Osteoblast (primary cell): ENCODE measurements around the gene SGPP2. TPM values are rescaled to one million over a fixed set of nuclear protein-coding genes. Genes with fewer than 3 reads are reported as not detected.
"Not testable (repeated sequence)": the region's sequence is repeated elsewhere in the genome, so short reads cannot be mapped to it uniquely, and the experiment has no call there.

Experiments used
- DNase-seq: peaks from one replicate; pipeline ENCODE4 v3.0.0; 2011; ENCODE audit warnings: low spot score, mixed read lengths; ENCODE audit not compliant: insufficient read length; ENCODE audit errors: missing footprints
- H2AFZ ChIP-seq: 2 replicates; pipeline ENCODE4 v1.6.0; 2011; ENCODE audit warnings: mild to moderate bottlenecking, low read length
- H3K27ac ChIP-seq: 2 replicates; pipeline ENCODE4 v1.5.1; 2011; ENCODE audit warnings: mild to moderate bottlenecking, low read depth, low read length, moderate library complexity
- H3K27me3 ChIP-seq: 2 replicates; pipeline ENCODE4 v1.6.0; 2012; ENCODE audit warnings: mild to moderate bottlenecking, control low read depth, inconsistent platforms, low read length, moderate library complexity; ENCODE audit not compliant: insufficient read depth
- H3K36me3 ChIP-seq: 2 replicates; pipeline ENCODE4 v1.5.1; 2011; ENCODE audit warnings: mild to moderate bottlenecking, low read length, control low read depth, moderate library complexity; ENCODE audit not compliant: insufficient read depth
- H3K4me1 ChIP-seq: 2 replicates; pipeline ENCODE4 v1.5.1; 2011; ENCODE audit warnings: mild to moderate bottlenecking, low read length, control low read depth, moderate library complexity; ENCODE audit not compliant: insufficient read depth
- H3K4me2 ChIP-seq: 2 replicates; pipeline ENCODE4 v1.6.0; 2011; ENCODE audit warnings: mild to moderate bottlenecking, low read length; ENCODE audit not compliant: insufficient read depth
- H3K4me3 ChIP-seq: fragments of 200-600 bp; sonication (generic); 3 replicates; pipeline ENCODE4 v1.5.1; 2012; ENCODE audit warnings: mild to moderate bottlenecking, low read length, inconsistent platforms; ENCODE audit not compliant: insufficient read depth
- H3K79me2 ChIP-seq: 2 replicates; pipeline ENCODE4 v1.6.0; 2012; ENCODE audit warnings: mild to moderate bottlenecking, low read length, control low read depth, inconsistent platforms; ENCODE audit not compliant: insufficient read depth
- H3K9me3 ChIP-seq: 2 replicates; pipeline ENCODE4 v1.5.1; 2011; ENCODE audit warnings: low read depth, low read length, control low read depth
- H4K20me1 ChIP-seq: 2 replicates; pipeline ENCODE4 v1.6.0; 2012; ENCODE audit warnings: mild to moderate bottlenecking, low read length, control low read depth; ENCODE audit not compliant: insufficient read depth
- total RNA-seq: library from RNA; depleted of rRNA; stranded (reverse); fragments of >200 nt; gene quantifications from 2 replicates; pipeline ENCODE4 v1.2.3, GENCODE V29; 2012
- TF ChIP-seq, protein P1 (sequence below): IDR thresholded peaks from 2 replicates; pipeline ENCODE4 v1.5.1; 2011; ENCODE audit warnings: mild to moderate bottlenecking, low read depth, low read length, moderate library complexity; ENCODE audit errors: extremely low read depth

The SGPP2 gene
- total RNA-seq, 1 donor: not detected

DNA sequence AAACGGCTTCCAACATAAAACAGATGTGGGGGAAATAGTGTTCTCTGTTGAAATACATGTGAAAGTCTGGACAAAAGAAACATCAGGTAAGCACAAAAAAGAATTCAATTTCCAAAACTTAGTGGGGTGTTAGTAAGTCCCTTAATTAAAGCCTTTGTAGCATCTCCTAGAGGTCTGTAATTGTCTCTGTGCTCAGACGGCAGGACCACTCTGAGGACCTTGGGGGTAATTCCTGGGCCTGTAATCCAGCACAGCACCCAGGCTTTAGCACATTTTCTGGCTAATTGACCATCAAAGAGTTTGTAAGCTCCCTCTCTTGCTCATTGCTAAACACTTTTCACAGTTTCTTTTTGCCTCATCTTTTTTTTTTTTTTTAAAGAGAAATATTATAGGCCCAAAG is 151.3 kb downstream of the SGPP2 start:
- Histone ChIP-seq H3K27me3 (no peaks in the 10 kb centered on the region), H2AFZ (no peak overlapping the region), H4K20me1 (no peaks in the 10 kb centered on the region), H3K4me3 (no peak overlapping the region), H3K36me3 (peaks cover 10% of the 10 kb centered on the region), H3K4me2 (no peak overlapping the region), H3K79me2 (peaks cover 7% of the 10 kb centered on the region), H3K9me3 (no peaks in the 10 kb centered on the region), H3K27ac (no peak overlapping the region), H3K4me1 (peaks cover 23% of the 10 kb centered on the region)
- TF ChIP-seq, protein P1, sequence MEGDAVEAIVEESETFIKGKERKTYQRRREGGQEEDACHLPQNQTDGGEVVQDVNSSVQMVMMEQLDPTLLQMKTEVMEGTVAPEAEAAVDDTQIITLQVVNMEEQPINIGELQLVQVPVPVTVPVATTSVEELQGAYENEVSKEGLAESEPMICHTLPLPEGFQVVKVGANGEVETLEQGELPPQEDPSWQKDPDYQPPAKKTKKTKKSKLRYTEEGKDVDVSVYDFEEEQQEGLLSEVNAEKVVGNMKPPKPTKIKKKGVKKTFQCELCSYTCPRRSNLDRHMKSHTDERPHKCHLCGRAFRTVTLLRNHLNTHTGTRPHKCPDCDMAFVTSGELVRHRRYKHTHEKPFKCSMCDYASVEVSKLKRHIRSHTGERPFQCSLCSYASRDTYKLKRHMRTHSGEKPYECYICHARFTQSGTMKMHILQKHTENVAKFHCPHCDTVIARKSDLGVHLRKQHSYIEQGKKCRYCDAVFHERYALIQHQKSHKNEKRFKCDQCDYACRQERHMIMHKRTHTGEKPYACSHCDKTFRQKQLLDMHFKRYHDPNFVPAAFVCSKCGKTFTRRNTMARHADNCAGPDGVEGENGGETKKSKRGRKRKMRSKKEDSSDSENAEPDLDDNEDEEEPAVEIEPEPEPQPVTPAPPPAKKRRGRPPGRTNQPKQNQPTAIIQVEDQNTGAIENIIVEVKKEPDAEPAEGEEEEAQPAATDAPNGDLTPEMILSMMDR: no peak
- DNase-seq: no peak

DNA sequence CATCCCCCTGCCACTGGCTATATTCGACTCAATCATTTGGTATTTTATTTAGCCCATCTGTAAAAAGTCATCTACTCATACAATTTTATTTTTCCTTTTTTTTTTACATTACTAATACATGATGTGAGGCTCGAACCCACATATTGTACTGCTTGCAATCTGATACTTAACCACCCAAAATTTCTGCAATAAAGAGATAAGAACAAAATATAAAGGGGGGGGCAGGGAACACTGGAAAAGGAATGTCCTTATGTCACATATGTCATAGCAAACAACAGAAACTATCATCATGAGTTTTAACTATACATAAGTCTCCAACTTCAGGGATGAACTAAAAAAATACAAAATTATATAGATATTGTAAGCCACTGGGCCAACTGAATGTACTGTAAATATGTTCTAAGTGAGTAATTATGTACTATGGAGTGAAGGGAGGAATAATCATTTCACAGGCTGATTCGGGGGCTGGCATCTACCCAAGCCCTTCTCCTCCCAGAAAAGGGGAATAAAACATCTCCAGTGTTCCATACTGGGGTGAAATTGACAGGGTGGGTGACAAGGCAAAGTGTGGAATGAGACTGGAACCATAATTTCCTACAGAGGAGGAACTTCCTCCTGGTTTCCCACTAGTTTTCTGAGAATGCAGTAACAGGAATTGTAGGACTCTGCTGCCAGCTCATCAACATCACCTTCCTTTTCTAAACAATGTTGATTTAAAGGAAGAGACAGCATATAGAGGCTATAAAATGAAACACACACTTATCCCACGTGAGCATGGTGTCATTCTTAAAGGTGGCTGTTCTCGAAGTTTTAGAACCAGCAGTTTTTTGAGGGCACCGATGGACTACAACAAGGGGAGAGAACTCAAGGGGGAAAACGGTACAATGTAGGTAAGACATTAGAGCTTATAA is 152.1 kb downstream of the SGPP2 start:
- no peak overlapping the region for H3K4me3 ChIP-seq
- no peaks in the 10 kb centered on the region for H3K27me3 ChIP-seq
- DNase-seq: no peak
- H3K36me3 ChIP-seq: peaks cover 5% of the 10 kb centered on the region
- H4K20me1 ChIP-seq: no peaks in the 10 kb centered on the region
- H3K4me2 ChIP-seq: no peak overlapping the region
- no peaks in the 10 kb centered on the region for H3K9me3 ChIP-seq
- peaks cover 7% of the 10 kb centered on the region for H3K79me2 ChIP-seq
- TF ChIP-seq, protein P1: no peak
- H3K27ac ChIP-seq: no peak overlapping the region
- H3K4me1 ChIP-seq: peaks cover 22% of the 10 kb centered on the region
- peak overlapping the region; percentile 14 for H2AFZ ChIP-seq

DNA sequence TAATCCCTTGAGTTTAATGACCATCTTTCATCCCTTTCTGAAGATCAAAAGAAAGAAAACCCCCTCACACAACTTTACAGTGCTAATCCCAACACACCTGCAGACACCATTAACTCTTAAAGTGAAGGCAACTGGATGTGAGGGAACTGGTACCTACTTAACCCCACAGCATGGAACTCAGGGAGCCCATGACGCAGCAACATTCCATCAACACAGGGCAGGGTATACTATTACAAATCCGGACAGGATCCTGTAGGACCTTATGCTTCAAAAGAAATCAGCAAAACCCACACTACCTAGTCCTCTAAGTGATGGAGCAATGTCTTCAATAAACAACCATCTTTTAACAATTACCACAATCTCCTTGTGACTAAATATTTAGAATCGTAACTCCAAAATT is 153.0 kb downstream of the SGPP2 start:
- H3K36me3 ChIP-seq: no peaks in the 10 kb centered on the region
- no peak overlapping the region for H2AFZ ChIP-seq
- H3K9me3 ChIP-seq: no peaks in the 10 kb centered on the region
- H3K4me3 ChIP-seq: no peak overlapping the region
- no peaks in the 10 kb centered on the region for H3K27me3 ChIP-seq
- no peak for DNase-seq
- peaks cover 10% of the 10 kb centered on the region for H3K79me2 ChIP-seq
- H3K4me2 ChIP-seq: no peak overlapping the region
- H4K20me1 ChIP-seq: no peaks in the 10 kb centered on the region
- peaks cover 16% of the 10 kb centered on the region for H3K4me1 ChIP-seq
- H3K27ac ChIP-seq: no peak overlapping the region
- TF ChIP-seq, protein P1: no peak

DNA sequence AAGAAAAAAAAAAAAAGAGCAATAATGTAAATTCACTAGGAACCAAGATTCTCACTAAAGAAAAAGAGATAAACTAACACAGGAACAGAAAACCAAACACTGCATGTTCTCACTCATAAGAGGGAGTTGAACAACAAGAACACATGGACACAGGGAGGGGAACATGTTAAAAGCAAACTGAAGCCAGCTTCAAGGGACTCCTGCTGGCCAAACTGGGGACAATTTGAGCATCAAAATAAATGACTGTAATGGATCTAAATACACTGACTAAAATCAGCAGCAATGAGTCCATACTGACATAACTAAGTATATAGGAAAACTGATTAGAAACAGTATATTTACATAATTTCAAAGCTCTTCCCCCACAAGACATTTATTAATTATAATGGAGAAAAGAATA is 158.6 kb downstream of the SGPP2 start:
- no peak overlapping the region for H2AFZ ChIP-seq
- H3K27me3 ChIP-seq: no peaks in the 10 kb centered on the region
- no peaks in the 10 kb centered on the region for H4K20me1 ChIP-seq
- peak; percentile 22 for DNase-seq
- H3K27ac ChIP-seq: no peak overlapping the region
- H3K4me3 ChIP-seq: no peak overlapping the region
- H3K9me3 ChIP-seq: no peaks in the 10 kb centered on the region
- peaks cover 9% of the 10 kb centered on the region for H3K79me2 ChIP-seq
- H3K4me2 ChIP-seq: no peak overlapping the region
- TF ChIP-seq, protein P1: peak; percentile 32
- no peaks in the 10 kb centered on the region for H3K36me3 ChIP-seq
- H3K4me1 ChIP-seq: no peaks in the 10 kb centered on the region

DNA sequence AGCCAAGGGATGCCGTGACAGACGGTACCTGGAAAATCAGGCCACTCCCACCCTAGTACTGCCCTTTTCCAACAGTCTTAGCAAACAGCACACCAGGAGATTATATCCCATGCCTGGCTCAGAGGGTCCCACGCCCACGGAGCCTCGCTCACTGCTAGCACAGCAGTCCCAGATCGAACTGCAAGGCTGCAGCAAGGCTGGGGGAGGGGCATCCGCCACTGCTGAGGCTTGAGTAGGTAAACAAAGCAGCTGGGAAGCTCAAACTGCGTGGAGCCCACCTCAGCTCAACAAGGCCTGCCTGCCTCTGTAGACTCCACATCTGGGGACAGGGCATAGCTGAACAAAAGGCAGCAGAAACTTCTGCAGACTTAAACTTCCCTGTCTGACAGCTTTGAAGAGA is 160.2 kb downstream of the SGPP2 start:
- not testable (repeated sequence) for H3K4me3 ChIP-seq, H3K36me3 ChIP-seq, H3K27me3 ChIP-seq, H3K4me2 ChIP-seq, DNase-seq, H3K9me3 ChIP-seq, H3K4me1 ChIP-seq, H3K27ac ChIP-seq, H2AFZ ChIP-seq, H4K20me1 ChIP-seq, H3K79me2 ChIP-seq
